ENCODE measurements around the gene CCT2. TPM values are rescaled to one million over a fixed set of nuclear protein-coding genes. Genes with fewer than 3 reads are reported as not detected.
A peak's percentile ranks its signal among the peaks of the same experiment; 100 is the strongest.
"Not testable (repeated sequence)": the region's sequence is repeated elsewhere in the genome, so short reads cannot be mapped to it uniquely, and the experiment has no call there.

CCT2 gene
- total and polyA plus RNA-seq, 2 of the 13 experiments (the other 11 are each of a cell fraction or from before 2014, with no cell fraction given) = 209 to 388 TPM

GRCh38 chr12:69602954-69603353 lies 17.7 kb downstream of the CCT2 start:
- peak; percentile 40; the same call in 2 of the 3 replicates for ATAC-seq
- H3K9ac ChIP-seq (ENCODE audit: insufficient read depth, low read depth, low read length) = no peak overlapping the region
- CTCF ChIA-PET (ENCODE audit: low intra/inter-chr PET ratio, low total read pairs) = no interaction called here
- H4K20me1 ChIP-seq (ENCODE audit: insufficient read depth, low read length) = no peaks in the 10 kb centered on the region
- no peaks in the 10 kb centered on the region for H3K9me3 ChIP-seq (ENCODE audit: low read length)
- intact Hi-C loops (cut with micrococcal nuclease; ENCODE audit: unreplicated experiment) = no loop called here
- no TSS peak for BruUV-seq (replicated peaks)
- no peak overlapping the region for H3K4me2 ChIP-seq (ENCODE audit: low read depth, low read length)
- POLR2A ChIA-PET = no interaction called here
- no peak for FAIRE-seq
- in situ Hi-C loops (cut with HindIII; ENCODE audit: extremely low pct_ligation_motif_present, low pct_unique_long_range_greater_than_20kb) = no loop called here
- no peaks in the 10 kb centered on the region for H3K27me3 ChIP-seq (ENCODE audit: control insufficient read depth in 1 of 2, insufficient read depth in 2 of 2, low read length in 2 of 2)
- DNase-seq (ENCODE audit: low spot score) = no peak
- no peak for TF ChIP-seq ZFP62 (CRISPR knock-in tag; IDR thresholded peaks at IDR 0.05)
- TF ChIP-seq AGO2 (optimal IDR thresholded peaks at IDR 0.05; ENCODE audit: low read depth, low read length) = peak; percentile 37
- TF ChIP-seq TEAD2 (CRISPR knock-in tag; IDR thresholded peaks at IDR 0.05) = no peak
- TF ChIP-seq GFI1 (CRISPR knock-in tag; IDR thresholded peaks at IDR 0.05; ENCODE audit: borderline replicate concordance) = no peak
- H3K79me2 ChIP-seq (ENCODE audit: insufficient read depth, low read length) = no peaks in the 10 kb centered on the region
- H3K4me3 ChIP-seq (replicated peaks in 1 of 3; ENCODE audit: insufficient read depth in 1 of 3, low read depth in 2 of 3, low read length in 3 of 3) = no peak overlapping the region
- no peaks in the 10 kb centered on the region; the same call in 1 of the 2 replicates for H3K4me1 ChIP-seq (ENCODE audit: insufficient read depth, low read length)
- no peak overlapping the region for H2AFZ ChIP-seq (ENCODE audit: low read length)
- peaks cover 2 to 38% of the 10 kb centered on the region in 2 experiments; a peak in 4 of 5 replicates for H3K36me3 ChIP-seq (replicated peaks in 1 of 2; ENCODE audit: control insufficient read depth in 1 of 2, insufficient read depth in 2 of 2, low read length in 2 of 2)
- no peak overlapping the region for H3K27ac ChIP-seq (ENCODE audit: extremely low read length, insufficient read depth, low read length)

- H3K27ac ChIP-seq (ENCODE audit: extremely low read length, insufficient read depth, low read length); H3K4me2 ChIP-seq (ENCODE audit: low read depth, low read length); intact Hi-C loops (cut with micrococcal nuclease; ENCODE audit: unreplicated experiment); H3K27me3 ChIP-seq (ENCODE audit: control insufficient read depth in 1 of 2, insufficient read depth in 2 of 2, low read length in 2 of 2); in situ Hi-C loops (cut with HindIII; ENCODE audit: extremely low pct_ligation_motif_present, low pct_unique_long_range_greater_than_20kb); H3K9me3 ChIP-seq (ENCODE audit: low read length); H2AFZ ChIP-seq (ENCODE audit: low read length); H3K4me1 ChIP-seq (ENCODE audit: insufficient read depth, low read length); CTCF ChIA-PET (ENCODE audit: low intra/inter-chr PET ratio, low total read pairs); POLR2A ChIA-PET; ATAC-seq; FAIRE-seq; H3K79me2 ChIP-seq (ENCODE audit: insufficient read depth, low read length); H4K20me1 ChIP-seq (ENCODE audit: insufficient read depth, low read length); H3K9ac ChIP-seq (ENCODE audit: insufficient read depth, low read depth, low read length); DNase-seq (ENCODE audit: low spot score); BruUV-seq (replicated peaks); H3K4me3 ChIP-seq (replicated peaks in 1 of 3; ENCODE audit: insufficient read depth in 1 of 3, low read depth in 2 of 3, low read length in 3 of 3): not testable (repeated sequence)
- H3K36me3 ChIP-seq (replicated peaks in 1 of 2; ENCODE audit: control insufficient read depth in 1 of 2, insufficient read depth in 2 of 2, low read length in 2 of 2) = peaks cover 2 to 33% of the 10 kb centered on the region in 2 experiments; a peak in 4 of 5 replicates
- WGBS (ENCODE audit: low lambda C conversion rate) = 97% methylated on average over 6 of the region's 6 CpGs
Measured at GRCh38 chr12:69603556-69603955, 18.3 kb downstream of the CCT2 start.

- intact Hi-C loops (cut with micrococcal nuclease; ENCODE audit: unreplicated experiment); FAIRE-seq: not testable (repeated sequence)
Measured at GRCh38 chr12:69604275-69604674, 19.0 kb downstream of the CCT2 start.

More at GRCh38 chr12:69604275-69604674, 19.0 kb downstream of the CCT2 start:
- H3K4me2 ChIP-seq (ENCODE audit: low read depth, low read length); POLR2A ChIA-PET; H3K79me2 ChIP-seq (ENCODE audit: insufficient read depth, low read length); H3K9ac ChIP-seq (ENCODE audit: insufficient read depth, low read depth, low read length); H2AFZ ChIP-seq (ENCODE audit: low read length); ATAC-seq; in situ Hi-C loops (cut with HindIII; ENCODE audit: extremely low pct_ligation_motif_present, low pct_unique_long_range_greater_than_20kb); H3K9me3 ChIP-seq (ENCODE audit: low read length); CTCF ChIA-PET (ENCODE audit: low intra/inter-chr PET ratio, low total read pairs); H3K4me3 ChIP-seq (replicated peaks in 1 of 3; ENCODE audit: insufficient read depth in 1 of 3, low read depth in 2 of 3, low read length in 3 of 3); H3K4me1 ChIP-seq (ENCODE audit: insufficient read depth, low read length); H3K27me3 ChIP-seq (ENCODE audit: control insufficient read depth in 1 of 2, insufficient read depth in 2 of 2, low read length in 2 of 2); H4K20me1 ChIP-seq (ENCODE audit: insufficient read depth, low read length); H3K27ac ChIP-seq (ENCODE audit: extremely low read length, insufficient read depth, low read length); DNase-seq (ENCODE audit: low spot score); BruUV-seq (replicated peaks): not testable (repeated sequence)
- WGBS (ENCODE audit: low lambda C conversion rate) = 77% methylated on average over 3 of the region's 3 CpGs
- H3K36me3 ChIP-seq (replicated peaks in 1 of 2; ENCODE audit: control insufficient read depth in 1 of 2, insufficient read depth in 2 of 2, low read length in 2 of 2) = peaks cover 2 to 26% of the 10 kb centered on the region in 2 experiments; a peak in 3 of 5 replicates
